ENCODE results near the gene TTC9.

DNA sequence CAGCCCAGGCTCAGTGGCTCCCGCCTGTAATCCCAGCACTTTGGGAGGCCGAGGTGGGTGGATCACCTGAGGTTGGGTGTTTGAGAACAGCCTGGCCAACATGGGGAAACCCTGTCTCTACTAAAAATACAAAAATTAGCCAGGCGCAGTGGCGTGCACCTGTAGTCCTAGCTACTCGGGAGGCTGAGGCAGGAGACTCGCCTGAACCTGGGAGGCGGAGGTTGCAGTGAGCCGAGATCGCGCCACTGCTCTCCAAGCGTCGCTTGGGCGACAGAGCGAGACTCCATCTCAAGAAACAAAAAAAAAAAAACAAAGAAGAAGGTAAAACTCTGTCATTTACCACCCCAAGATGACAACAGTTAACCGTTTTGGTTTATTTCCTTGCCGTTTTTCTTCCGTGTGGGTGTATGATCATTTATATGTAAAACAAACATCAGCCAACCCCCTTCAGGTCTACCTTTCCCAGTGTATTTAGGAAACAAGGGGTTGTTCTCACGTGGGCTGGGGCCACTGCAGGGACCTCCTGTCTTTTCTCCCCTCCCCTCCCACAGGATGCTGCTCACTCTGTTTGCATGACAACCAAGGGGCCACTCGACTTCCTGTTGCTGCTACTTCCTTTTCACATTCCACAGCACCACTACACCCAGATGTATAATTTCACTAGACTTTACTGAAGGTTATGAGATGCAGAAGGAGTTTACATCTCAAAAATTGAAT is 13.6 kb downstream of the TTC9 start:
- TF ChIP-seq CTCF (IDR thresholded peaks at IDR 0.05; ENCODE audit: low read depth, low read length, missing input control), result no peak
- TF ChIP-seq RAD21 (IDR thresholded peaks at IDR 0.05), result no peak
- TF ChIP-seq FOXA1 (IDR thresholded peaks at IDR 0.05), result no peak
- no peak for TF ChIP-seq GABPA (IDR thresholded peaks at IDR 0.05 in 1 of 2, conservative IDR thresholded peaks at IDR 0.05 in 1 of 2)
- TF ChIP-seq, protein P1, sequence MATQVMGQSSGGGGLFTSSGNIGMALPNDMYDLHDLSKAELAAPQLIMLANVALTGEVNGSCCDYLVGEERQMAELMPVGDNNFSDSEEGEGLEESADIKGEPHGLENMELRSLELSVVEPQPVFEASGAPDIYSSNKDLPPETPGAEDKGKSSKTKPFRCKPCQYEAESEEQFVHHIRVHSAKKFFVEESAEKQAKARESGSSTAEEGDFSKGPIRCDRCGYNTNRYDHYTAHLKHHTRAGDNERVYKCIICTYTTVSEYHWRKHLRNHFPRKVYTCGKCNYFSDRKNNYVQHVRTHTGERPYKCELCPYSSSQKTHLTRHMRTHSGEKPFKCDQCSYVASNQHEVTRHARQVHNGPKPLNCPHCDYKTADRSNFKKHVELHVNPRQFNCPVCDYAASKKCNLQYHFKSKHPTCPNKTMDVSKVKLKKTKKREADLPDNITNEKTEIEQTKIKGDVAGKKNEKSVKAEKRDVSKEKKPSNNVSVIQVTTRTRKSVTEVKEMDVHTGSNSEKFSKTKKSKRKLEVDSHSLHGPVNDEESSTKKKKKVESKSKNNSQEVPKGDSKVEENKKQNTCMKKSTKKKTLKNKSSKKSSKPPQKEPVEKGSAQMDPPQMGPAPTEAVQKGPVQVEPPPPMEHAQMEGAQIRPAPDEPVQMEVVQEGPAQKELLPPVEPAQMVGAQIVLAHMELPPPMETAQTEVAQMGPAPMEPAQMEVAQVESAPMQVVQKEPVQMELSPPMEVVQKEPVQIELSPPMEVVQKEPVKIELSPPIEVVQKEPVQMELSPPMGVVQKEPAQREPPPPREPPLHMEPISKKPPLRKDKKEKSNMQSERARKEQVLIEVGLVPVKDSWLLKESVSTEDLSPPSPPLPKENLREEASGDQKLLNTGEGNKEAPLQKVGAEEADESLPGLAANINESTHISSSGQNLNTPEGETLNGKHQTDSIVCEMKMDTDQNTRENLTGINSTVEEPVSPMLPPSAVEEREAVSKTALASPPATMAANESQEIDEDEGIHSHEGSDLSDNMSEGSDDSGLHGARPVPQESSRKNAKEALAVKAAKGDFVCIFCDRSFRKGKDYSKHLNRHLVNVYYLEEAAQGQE (IDR thresholded peaks at IDR 0.05), result no peak
- TF ChIP-seq NR2F2 (IDR thresholded peaks at IDR 0.05), result no peak
- no peak for TF ChIP-seq ATF3 (IDR thresholded peaks at IDR 0.05)
- TF ChIP-seq TAF1 (conservative IDR thresholded peaks at IDR 0.05), result no peak
- TF ChIP-seq HNF4G (IDR thresholded peaks at IDR 0.05), result no peak
- TF ChIP-seq MAX (IDR thresholded peaks at IDR 0.05), result no peak

Data from liver (tissue), 3 donors.